Upper lobe of right lung (tissue), 1 donor: ENCODE results near the gene DNAAF1. TPM values are rescaled to one million over a fixed set of nuclear protein-coding genes. Genes with fewer than 3 reads are reported as not detected.

Source experiments
- ATAC-seq: fragments of 200-7000 bp; cut with Tn5 transposase; one replicate; pipeline ENCODE4 v1.9.1; 2020; ENCODE audit warnings: mild to moderate bottlenecking, moderate library complexity
- DNase-seq: peaks from one replicate; pipeline ENCODE4 v3.0.0-alpha.2; 2020
- H3K27ac ChIP-seq: fragments of 200-600 bp; one replicate; pipeline ENCODE4 v1.8.0; 2022
- H3K27me3 ChIP-seq: fragments of 200-600 bp; one replicate; pipeline ENCODE4 v1.8.0; 2022; ENCODE audit warnings: mild to moderate bottlenecking
- H3K36me3 ChIP-seq: fragments of 200-600 bp; one replicate; pipeline ENCODE4 v1.8.0; 2022
- H3K4me1 ChIP-seq: fragments of 200-600 bp; one replicate; pipeline ENCODE4 v1.8.0; 2022
- H3K4me3 ChIP-seq: fragments of 200-600 bp; one replicate; pipeline ENCODE4 v1.8.0; 2022; ENCODE audit warnings: mild to moderate bottlenecking
- H3K9me3 ChIP-seq: fragments of 200-600 bp; one replicate; pipeline ENCODE4 v1.8.0; 2022
- intact Hi-C: fragments of 100-400 bp; cut with DNase I; formaldehyde crosslinking; loops from one replicate; pipeline ENCODE4 v1.11.0; 2022
- total RNA-seq: library from RNA; stranded (reverse); fragmentation: NEBNext Ultra II Directional; extraction: Animal tissue kit (Norgen Biotek cat#: 25700); gene quantifications from one replicate; pipeline ENCODE4 v1.2.1, GENCODE V29; 2021
- TF ChIP-seq, protein P1 (sequence below): fragments of 200-600 bp; IDR thresholded peaks from one replicate; pipeline ENCODE4 v1.8.0; 2022; ENCODE audit warnings: antibody characterized with exemption
- donor health status: DM: no; HTN: yes; CAD: no; lungs with severe emphysema.

Gene DNAAF1
- total RNA-seq, 1 donor from 2014 or later, result 0.49 TPM

GRCh38 chr16:84156342-84156784, 11.3 kb downstream of the DNAAF1 start:
- Histone ChIP-seq H3K4me1 (no peaks in the 10 kb centered on the region), H3K9me3 (no peaks in the 10 kb centered on the region), H3K27ac (no peak overlapping the region), H3K27me3 (peaks cover 18% of the 10 kb centered on the region), H3K4me3 (no peak overlapping the region), H3K36me3 (no peaks in the 10 kb centered on the region)
- DNase-seq, result peak; percentile 11
- no peak for ATAC-seq
- TF ChIP-seq, protein P1, sequence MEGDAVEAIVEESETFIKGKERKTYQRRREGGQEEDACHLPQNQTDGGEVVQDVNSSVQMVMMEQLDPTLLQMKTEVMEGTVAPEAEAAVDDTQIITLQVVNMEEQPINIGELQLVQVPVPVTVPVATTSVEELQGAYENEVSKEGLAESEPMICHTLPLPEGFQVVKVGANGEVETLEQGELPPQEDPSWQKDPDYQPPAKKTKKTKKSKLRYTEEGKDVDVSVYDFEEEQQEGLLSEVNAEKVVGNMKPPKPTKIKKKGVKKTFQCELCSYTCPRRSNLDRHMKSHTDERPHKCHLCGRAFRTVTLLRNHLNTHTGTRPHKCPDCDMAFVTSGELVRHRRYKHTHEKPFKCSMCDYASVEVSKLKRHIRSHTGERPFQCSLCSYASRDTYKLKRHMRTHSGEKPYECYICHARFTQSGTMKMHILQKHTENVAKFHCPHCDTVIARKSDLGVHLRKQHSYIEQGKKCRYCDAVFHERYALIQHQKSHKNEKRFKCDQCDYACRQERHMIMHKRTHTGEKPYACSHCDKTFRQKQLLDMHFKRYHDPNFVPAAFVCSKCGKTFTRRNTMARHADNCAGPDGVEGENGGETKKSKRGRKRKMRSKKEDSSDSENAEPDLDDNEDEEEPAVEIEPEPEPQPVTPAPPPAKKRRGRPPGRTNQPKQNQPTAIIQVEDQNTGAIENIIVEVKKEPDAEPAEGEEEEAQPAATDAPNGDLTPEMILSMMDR, result no peak
- intact Hi-C loops, result no loop called here

- Histone ChIP-seq H3K27ac (no peak overlapping the region), H3K4me3 (no peak overlapping the region), H3K36me3 (no peaks in the 10 kb centered on the region), H3K9me3 (no peaks in the 10 kb centered on the region), H3K27me3 (peaks cover 23% of the 10 kb centered on the region), H3K4me1 (no peaks in the 10 kb centered on the region)
- intact Hi-C loops, result no loop called here
- DNase-seq (peak; percentile 13), ATAC-seq (no peak)
- TF ChIP-seq, protein P1, result no peak
Measured at GRCh38 chr16:84159007-84159406, 13.9 kb downstream of the DNAAF1 start.

DNA sequence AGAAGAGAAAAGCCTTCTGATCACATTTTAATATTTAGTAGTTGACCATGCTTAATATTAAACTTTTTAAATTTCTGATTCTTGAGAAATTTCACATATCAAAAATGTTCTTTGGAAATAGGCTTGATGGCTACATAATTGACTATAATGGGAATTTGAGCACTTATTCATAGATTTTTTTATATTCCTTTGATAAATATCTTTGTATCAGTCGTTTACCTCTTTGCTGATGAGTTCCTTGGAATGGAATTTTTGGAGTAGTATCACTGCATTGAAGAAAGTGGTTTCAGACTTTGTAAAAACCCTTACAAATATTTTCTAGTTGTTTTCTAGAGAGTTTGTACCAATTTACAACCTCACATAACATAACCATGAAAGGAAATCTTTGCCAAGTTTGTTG, 14.7 kb downstream of the DNAAF1 start:
- no peak for DNase-seq
- TF ChIP-seq, protein P1, result no peak
- intact Hi-C loops, result no loop called here
- Histone ChIP-seq H3K9me3 (no peaks in the 10 kb centered on the region), H3K4me3 (no peak overlapping the region), H3K36me3 (no peaks in the 10 kb centered on the region), H3K27me3 (peaks cover 23% of the 10 kb centered on the region), H3K27ac (no peak overlapping the region), H3K4me1 (no peaks in the 10 kb centered on the region)
- ATAC-seq, result no peak

DNA sequence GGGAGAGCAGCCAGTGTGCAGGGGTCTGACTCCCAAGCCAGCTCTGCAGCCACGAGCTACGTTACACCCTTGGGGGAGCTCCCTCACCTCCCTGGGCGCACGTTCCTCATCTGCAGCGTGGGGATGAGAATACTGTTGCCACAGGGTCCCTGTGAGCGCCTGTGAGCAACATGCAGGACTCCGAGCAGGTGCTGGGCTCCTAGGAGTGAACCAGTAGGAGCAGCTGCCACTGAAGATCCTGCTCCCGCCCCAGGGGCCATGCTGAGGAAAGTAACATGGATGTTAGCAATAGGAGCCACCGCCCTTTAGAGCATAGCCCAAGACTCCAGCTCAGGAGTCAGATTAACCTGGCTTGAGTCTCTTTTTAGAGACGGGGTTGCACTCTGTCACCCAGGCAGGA, 15.9 kb downstream of the DNAAF1 start:
- H3K4me1 ChIP-seq, result no peaks in the 10 kb centered on the region
- TF ChIP-seq, protein P1, result no peak
- no peaks in the 10 kb centered on the region for H3K9me3 ChIP-seq
- no peaks in the 10 kb centered on the region for H3K36me3 ChIP-seq
- intact Hi-C loops, result no loop called here
- no peak overlapping the region for H3K4me3 ChIP-seq
- peak; percentile 51 for DNase-seq
- peak; percentile 16 for ATAC-seq
- no peak overlapping the region for H3K27ac ChIP-seq
- H3K27me3 ChIP-seq, result peaks cover 23% of the 10 kb centered on the region

GRCh38 chr16:84161801-84162200, 16.7 kb downstream of the DNAAF1 start:
- no peak for ATAC-seq
- H3K27ac ChIP-seq, result no peak overlapping the region
- no peak for DNase-seq
- TF ChIP-seq, protein P1, result no peak
- H3K4me1 ChIP-seq, result no peaks in the 10 kb centered on the region
- H3K9me3 ChIP-seq, result no peaks in the 10 kb centered on the region
- H3K27me3 ChIP-seq, result peaks cover 23% of the 10 kb centered on the region
- H3K36me3 ChIP-seq, result no peaks in the 10 kb centered on the region
- H3K4me3 ChIP-seq, result no peak overlapping the region
- intact Hi-C loops, result no loop called here

DNA sequence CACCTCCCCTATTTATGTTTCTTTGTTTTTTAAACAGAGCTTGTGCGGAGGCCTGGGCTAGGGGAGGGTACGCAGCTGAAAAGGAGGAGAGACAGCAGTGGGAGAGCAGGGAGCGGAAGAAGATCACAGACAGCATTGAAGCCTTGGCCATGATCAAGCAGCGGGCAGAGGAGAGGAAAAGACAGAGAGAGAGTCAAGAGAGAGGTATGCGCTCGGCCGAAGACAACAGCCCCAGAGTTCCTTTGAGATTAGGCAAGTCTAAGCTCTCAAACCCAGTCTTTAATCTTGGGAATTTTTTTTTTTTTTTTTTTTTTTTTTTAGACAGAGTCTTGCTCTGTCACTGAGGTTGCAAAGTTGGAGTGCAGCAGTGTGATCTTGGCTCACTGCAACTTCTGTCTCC, 20.6 kb downstream of the DNAAF1 start:
- ATAC-seq (no peak), DNase-seq (no peak)
- H3K27me3 ChIP-seq, result peaks cover 21% of the 10 kb centered on the region
- TF ChIP-seq, protein P1, result no peak
- intact Hi-C loops, result no loop called here
- H3K36me3 ChIP-seq, result no peaks in the 10 kb centered on the region
- H3K4me1 ChIP-seq, result no peaks in the 10 kb centered on the region
- no peak overlapping the region for H3K4me3 ChIP-seq
- H3K27ac ChIP-seq, result no peak overlapping the region
- H3K9me3 ChIP-seq, result no peaks in the 10 kb centered on the region
